ENCODE measurements around the gene PDGFA.

Gene PDGFA

DNA sequence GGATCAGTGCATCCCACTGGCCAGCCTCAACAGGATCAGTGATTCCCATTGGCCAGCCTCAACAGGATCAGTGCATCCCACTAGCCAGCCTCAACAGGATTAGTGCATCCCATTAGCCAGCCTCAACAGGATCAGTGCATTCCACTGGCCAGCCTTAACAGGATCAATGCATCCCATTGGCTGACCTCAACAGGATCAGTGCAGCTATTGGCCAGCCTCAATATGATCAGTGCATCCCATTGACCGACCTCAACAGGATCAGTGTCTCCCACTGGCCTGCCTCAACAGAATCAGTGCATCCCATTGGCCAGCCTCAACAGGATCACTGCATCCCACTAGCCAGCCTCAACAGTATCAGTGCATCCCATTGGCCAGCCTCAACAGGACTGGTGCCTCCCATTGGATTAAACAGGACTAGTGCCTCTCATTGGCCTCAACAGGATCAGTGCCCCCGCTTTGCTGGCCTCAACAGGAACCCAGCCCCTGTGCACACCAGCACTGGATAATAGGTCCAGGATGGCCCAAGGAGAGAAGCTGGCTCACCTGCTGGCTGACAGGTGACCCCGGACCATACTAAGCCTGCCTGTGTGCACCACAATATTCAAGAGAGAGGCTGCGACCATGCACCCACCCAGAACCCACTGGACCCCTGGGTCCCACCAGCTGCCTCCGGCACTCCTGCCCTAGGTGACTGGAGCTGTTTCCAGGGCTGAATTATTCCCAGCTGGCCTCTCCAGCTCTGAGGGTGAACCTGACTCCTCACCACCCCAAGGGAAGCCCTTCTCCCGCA is 59.9 kb downstream of the PDGFA start:
- no peak for DNase-seq (ENCODE audit: low read depth)

DNA sequence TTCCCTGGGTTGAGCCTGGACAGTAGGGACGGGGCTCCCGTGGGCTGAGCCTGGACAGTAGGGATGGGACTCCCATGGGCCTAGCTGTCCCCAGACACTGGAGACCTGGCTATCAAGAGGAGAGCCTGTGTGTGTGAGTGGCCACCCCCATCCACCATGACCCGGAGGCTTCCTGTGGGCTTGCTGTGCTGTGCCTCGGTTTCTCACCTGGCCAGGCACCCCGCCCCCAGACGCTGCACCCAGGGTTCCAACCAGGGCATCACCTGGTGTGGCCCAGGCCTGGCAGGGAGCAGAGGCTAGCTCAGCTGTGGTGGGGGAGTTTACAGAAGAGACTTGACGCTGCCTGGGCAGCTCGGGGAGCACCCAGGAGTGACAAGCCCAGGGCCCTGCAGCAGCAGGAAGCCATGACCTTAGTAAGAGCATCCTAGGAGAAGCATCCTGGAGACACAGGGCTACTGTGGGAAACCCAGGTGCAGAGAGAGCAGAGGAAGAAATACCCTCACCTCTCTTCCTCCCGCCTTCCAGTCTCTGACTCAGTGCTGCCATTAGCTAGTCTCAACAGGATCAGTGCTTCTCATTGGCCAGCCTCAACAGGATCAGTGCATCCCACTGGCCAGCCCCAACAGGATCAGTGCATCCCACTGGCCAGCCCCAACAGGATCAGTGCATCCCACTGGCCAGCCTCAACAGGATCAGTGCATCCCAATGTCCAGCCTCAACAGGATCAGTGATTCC is 61.0 kb downstream of the PDGFA start:
- DNase-seq (ENCODE audit: low read depth), result no peak

DNA sequence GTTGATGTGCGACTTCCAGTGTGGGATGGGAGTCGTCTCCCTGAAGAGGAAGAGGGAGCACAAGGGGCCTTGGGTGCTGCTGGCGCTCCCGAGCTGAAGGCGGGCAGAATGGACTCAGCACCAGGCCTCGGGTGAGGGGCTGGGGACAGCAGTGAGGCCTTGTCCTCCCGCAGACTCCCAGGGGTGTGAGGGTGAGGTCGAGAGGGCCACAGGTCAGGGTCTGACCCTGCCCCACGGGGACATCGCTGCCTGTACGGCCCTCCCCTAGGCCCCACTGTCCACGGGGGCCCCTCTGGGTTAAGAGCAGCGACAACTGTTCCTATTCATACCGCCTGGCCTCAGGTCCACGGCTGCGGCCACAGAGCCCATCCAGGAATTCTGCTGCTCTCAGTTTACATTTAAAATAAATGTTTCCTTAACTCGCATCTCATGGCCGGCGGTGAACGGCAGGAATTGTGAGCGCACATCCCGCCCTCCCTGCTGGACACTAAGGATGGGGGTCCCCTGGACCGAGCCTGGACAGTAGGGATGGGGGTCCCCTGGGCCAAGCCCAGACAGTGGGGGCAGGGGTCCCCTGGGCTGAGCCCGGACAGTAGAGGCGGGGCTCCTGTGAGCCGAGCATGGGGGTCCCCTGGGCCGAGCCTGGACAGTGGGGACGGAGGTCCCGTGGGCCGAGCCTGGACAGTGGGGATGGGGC is 61.7 kb downstream of the PDGFA start:
- no peak for DNase-seq (ENCODE audit: low read depth)

DNA sequence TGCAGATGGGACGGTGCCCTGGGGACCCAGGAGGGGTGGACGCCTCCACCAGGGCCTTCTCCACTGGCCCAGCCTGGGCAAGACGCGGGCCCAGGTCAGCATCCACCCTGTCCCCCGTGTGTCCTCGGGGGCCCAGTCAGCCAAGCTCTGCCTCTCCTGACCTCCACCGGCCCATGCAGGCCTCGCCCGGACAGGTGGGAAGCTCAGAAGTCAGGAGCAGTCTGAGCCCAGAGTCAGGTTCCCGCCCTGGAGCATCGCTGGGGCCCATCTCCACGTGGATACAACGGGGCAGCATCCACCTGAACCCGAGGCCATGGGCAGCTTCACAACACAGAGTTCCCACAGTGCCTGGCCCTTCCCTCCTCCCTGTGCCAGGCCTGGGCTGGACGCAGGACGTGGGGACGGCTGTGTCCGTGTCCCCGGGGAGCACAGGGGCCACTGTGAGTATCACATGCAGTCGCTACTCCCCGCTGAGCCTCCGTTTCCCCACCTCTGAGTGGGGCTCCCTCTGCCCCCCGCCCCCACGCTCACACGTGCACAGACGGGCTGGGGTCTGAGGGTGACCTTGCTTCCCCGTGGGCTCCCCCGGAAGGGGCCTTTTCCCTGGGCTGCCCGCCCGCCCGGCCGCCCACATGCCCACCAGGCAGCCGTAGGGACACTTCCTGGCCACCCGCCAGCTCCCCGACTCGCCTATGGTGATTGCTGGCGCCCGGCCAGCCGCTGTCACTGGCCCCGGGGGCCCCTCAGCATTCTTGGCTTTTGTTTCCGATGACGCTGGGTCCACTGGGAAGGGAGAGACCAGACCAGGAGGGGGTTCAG is 64.3 kb downstream of the PDGFA start:
- DNase-seq (ENCODE audit: low read depth), result no peak

DNA sequence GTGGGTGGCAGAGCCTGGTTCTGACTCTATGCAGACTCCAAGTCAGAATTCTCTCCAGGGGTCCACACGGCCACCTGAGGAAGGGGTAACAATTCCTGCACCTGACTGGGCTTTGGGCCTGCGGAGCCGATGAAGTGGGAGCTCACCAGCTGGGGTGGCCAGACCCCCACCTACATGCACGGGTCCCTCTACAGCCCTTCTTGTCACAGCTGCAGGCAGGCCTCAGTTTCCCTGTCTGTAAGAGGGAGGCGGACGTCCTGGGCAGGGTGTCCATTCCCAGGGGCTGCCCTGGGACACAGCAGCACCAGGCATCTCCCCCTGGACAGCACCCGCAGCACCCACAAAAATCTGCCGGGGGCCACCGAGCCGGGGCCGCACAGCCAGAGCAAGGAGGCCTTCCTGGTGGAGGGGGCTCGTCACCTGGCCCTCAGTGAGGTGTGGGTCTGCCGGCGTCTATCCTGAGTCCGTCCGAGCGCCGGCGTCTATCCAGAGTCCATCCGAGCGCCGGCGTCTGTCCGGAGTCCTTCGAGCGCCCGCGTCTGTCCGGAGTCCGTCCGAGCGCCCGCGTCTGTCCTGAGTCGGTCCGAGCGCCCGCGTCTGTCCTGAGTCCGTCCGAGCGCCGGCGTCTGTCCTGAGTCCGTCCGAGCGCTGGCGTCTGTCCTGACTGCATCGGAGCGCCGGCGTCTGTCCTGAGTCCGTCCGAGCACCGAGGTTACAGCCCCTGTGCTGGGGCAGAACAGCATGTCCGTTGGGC is 65.1 kb downstream of the PDGFA start:
- no peak for DNase-seq (ENCODE audit: low read depth)

DNA sequence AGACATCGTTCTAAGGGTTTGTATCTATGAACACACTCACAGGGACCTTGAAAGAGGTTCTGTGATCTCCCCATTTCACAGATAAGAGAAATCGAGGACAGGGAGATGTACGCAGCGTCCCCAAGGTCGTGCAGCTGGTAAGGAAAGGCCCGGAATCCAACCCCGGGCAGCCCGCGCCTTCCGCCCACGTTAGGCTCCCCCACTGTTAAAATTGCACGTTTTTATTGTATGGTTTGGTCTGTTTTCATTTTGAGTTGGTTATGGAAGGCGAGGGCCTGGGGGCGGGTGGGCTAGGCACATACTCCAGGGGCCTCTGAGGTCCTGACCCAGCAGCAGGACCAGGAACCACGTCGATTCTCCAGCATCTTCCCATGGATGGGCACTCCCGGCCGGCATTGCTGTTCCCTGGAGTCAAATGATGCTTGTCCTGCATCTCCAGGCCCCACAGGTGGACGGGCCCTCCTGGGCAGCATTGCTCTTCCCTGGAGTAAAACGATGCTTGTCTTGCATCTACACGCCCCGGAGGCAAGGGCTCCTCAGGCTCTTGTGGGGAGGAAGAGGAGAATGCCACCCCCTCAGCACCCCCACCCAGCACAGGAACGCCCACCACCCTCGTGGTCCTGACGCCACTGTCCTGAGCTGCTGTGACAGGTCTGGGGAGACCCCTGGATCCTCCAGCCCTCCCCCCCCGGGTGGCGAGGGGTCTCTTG is 65.9 kb downstream of the PDGFA start:
- DNase-seq (ENCODE audit: low read depth), result no peak

DNA sequence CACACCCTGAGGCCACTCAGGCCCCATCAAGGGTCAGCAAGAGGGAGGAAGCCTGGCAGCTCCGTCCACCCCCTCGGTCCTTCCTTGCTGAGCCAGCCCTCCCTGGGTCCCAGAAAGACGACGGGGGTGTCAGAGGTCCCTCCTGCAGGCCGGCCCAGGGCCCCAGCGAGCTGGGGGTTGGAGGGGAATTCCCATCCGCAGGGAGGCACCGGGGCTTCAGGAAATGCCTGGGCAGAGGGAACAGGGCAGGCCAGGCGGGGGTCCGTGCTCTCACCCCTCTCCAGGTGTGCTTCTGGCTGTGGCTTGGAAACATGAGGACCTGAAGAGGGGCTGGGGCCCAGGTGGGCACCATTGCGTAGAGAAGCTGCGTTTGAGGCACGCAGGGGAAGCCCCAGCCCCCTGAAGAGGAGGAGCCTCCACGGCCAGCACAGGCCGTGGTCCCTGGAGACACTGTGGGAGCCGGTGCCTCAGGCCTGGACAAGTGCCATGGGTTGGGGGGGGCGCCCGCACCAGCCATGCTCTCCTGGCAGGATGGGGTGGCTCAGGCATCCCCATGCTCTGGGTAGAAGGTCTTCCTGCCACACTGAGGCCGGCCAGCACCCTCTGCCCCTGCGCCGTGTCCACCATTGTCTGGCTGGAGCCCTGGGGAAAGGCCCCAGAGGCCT is 66.7 kb downstream of the PDGFA start:
- DNase-seq (ENCODE audit: low read depth), result no peak

DNA sequence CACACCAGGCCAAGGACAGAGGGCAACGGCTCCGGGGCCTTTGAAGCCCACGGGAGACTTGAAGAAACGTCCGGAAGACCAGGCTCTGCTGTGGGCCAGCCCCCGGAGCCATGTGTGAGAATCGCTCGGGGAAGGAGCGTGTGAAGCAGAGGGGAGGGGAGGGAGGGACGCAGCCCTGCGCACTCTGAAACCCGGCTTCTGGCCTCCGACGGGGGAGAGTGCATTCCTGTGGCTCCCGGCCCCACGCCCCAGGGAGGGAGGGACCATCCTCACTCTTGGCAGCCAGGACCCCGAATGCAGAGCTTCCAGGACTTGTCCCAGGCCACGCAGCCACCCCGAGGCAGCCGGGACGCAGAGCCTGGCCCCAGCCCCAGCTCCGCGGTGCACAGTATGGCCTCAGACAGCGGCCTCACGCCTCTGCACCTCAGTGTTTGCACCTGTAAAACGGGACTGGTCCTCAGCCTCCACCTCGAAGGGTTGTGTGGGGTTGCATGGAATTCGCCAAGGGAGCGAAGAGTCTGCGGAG is 67.4 kb downstream of the PDGFA start:
- DNase-seq (ENCODE audit: low read depth), result no peak

DNA sequence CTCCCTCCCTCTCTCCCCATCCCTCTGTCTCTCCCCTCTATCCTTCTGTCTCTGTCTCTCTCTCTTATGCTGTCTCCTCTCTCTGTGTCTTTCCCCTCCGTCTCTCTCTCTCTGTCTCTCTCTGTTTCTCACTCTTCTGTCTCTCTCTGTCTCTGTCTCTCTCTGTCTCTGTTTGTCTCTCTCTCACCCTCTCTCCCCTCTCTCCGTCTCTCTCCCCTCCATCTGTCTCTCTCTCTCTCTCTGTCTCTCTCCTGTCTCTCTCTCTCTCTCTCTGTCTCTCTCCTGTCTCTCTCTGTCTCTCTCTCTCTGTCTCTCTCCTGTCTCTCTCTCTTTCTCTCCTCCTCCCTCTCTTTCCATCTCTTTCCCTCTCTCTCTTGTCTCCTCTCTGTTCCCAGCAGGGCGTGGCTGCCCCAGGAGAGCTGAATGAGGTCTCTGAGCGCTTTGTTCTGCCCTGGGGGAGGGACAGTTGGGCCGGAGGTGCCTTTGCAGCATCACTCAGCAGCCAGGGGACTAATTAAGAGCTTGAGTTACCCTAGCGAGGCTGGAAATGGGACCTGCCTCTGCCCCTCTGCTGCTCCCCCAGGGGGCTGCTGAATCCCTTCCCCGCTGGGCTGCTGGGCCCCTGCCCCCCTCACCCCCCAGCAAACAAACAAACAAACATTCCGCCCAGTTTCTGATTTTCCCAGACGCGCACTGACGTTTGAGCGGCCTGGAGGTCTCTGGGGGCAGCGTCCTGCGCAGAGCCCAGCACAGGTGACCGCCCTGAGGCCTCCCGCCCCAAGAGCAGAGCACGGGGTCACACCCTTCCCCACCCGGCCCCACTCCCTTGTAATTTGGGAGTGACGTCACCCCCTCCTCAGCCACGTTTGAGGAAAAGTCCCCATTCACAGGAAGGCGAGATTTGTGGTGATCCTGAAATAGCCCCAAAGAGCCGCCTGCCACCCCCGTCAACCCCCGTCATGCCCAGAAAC is 68.1 kb downstream of the PDGFA start:
- no peak for DNase-seq (ENCODE audit: low read depth)

DNA sequence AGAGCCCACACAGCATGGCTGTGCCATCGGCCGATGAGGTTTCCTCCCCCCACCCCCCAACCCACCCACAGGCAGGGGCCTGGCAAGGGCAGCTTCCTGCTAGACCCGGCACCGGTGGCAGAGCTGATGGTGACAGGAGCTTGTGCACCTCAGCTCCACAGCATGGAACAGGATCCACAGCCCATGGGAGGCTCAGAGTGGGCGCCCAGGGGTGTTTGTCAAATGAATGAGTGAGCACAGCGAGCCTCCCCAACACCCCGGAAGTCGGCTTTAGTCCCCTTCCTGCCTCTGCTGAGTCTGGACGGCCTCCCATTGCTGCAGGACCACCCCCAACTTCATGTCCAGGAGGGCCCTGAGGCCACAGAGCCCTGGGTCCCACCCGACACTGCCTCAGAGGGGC is 68.9 kb downstream of the PDGFA start:
- DNase-seq (ENCODE audit: low read depth), result no peak

DNA sequence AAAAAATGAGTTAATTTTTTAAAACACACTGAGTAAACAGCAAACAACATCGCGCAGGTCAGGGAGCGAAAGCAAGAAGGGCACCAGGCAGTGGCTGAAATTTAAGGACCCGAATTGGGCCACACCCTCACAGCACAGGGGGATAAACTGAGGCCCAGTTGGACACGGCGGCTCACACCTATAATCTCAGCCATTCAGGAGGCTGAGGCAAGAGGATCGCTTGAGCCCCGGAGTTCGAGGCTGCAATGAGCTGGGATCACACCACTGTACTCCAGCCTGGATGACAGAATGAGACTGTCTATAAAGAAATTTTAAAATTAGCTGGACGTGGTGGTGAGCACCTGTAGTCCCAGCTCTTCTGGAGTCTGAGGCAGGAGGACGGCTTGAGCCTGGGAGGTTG is 69.6 kb downstream of the PDGFA start:
- no peak for DNase-seq (ENCODE audit: low read depth)

DNA sequence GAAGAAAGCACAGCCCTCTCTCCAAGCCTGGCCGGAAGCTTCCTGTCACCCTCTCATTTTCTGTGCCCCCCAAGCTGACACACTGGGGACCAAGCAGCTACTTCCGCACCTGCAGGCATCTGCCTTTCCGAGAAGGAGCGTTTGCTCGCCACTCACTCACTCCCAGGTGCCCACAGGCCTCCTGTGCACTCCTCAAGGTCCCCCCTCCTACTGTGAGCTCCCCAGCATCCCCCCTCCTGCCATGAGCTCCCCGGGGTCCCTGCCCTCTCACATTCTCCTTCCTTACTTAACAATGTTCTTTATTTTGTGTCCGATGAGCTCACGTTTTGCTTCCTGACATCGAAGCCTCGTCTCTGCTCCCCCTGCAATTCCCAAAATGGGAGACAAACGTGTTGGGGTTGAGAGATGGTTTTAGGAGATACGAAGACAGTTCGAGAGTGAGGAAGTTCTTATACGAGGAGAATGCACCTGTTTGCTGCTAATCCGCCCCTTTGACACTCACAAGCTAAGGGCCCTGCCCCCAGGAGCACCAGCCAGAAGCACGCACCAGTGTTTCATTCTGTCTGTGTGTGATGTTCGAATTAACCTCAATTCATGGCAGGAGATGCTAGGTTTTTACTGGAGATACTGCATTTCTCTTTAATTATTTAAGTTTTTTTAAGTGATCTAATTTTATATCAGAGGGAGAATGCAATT is 70.2 kb downstream of the PDGFA start:
- DNase-seq (ENCODE audit: low read depth), result no peak

DNA sequence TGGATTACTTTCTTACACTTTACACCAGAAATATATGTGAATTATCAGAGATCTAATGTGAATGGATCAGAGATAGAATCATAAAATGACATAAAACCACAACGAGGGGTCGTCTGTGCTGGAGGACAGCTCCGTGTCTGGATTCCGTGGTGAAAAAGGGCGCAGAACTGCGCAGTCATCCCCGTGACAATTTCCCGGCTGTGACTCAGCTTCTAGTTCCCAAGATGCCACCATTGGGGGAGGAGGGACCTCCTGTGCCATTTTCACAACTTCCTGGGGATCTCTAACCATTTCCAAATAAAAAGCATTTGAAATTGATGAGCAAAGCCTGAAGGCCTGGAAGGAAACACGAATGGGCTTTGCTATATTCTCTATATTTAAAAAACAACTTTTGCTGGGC is 72.1 kb downstream of the PDGFA start:
- no peak for DNase-seq (ENCODE audit: low read depth)
